WTC11 (cell line): ENCODE results near the gene SLC30A2.

Source experiments
- ATF2 ChIP-seq: sonication (generic); formaldehyde crosslinking; IDR thresholded peaks from 2 replicates; pipeline ENCODE4 v1.8.1; 2022; ENCODE audit warnings: low read depth, missing genetic modification reagents, borderline replicate concordance
- CTCF ChIP-seq: fragments of 200-600 bp; IDR thresholded peaks from 2 replicates; pipeline ENCODE4 v1.8.0; 2022; ENCODE audit warnings: antibody characterized with exemption
- E2F1 ChIP-seq: sonication (generic); formaldehyde crosslinking; IDR thresholded peaks from 2 replicates; pipeline ENCODE4 v1.8.0; 2022; ENCODE audit warnings: mild to moderate bottlenecking, missing genetic modification reagents
- GABPB1 ChIP-seq: sonication (generic); formaldehyde crosslinking; IDR thresholded peaks from 2 replicates; pipeline ENCODE4 v1.8.1; 2023; ENCODE audit warnings: mild to moderate bottlenecking, missing genetic modification reagents
- KAT7 ChIP-seq: sonication (generic); formaldehyde crosslinking; IDR thresholded peaks from 2 replicates; pipeline ENCODE4 v1.8.1; 2023; ENCODE audit warnings: missing genetic modification reagents, mild to moderate bottlenecking, borderline replicate concordance
- MAX ChIP-seq: sonication (generic); formaldehyde crosslinking; IDR thresholded peaks from 2 replicates; pipeline ENCODE4 v1.8.0; 2022; ENCODE audit warnings: mild to moderate bottlenecking, missing genetic modification reagents
- MLX ChIP-seq: sonication (generic); formaldehyde crosslinking; IDR thresholded peaks from 2 replicates; pipeline ENCODE4 v1.8.1; 2023; ENCODE audit warnings: mild to moderate bottlenecking, missing genetic modification reagents, moderate library complexity
- MYBL2 ChIP-seq: sonication (generic); formaldehyde crosslinking; IDR thresholded peaks from 2 replicates; pipeline ENCODE4 v1.8.1; 2023; ENCODE audit warnings: mild to moderate bottlenecking, moderate library complexity, missing genetic modification reagents
- NFE2L1 ChIP-seq: sonication (generic); formaldehyde crosslinking; IDR thresholded peaks from 2 replicates; pipeline ENCODE4 v1.8.1; 2023; ENCODE audit warnings: missing genetic modification reagents
- NR2C2 ChIP-seq: sonication (generic); formaldehyde crosslinking; IDR thresholded peaks from 2 replicates; pipeline ENCODE4 v1.8.0; 2022; ENCODE audit warnings: mild to moderate bottlenecking, missing genetic modification reagents
- RELA ChIP-seq: sonication (generic); formaldehyde crosslinking; IDR thresholded peaks from 2 replicates; pipeline ENCODE4 v1.8.1; 2022; ENCODE audit warnings: missing genetic modification reagents, mild to moderate bottlenecking, borderline replicate concordance
- SMAD3 ChIP-seq: sonication (generic); formaldehyde crosslinking; IDR thresholded peaks from 2 replicates; pipeline ENCODE4 v1.8.0; 2022; ENCODE audit warnings: missing genetic modification reagents, mild to moderate bottlenecking, borderline replicate concordance
- USF2 ChIP-seq: sonication (generic); formaldehyde crosslinking; IDR thresholded peaks from 2 replicates; pipeline ENCODE4 v1.8.1; 2023; ENCODE audit warnings: mild to moderate bottlenecking, missing genetic modification reagents, moderate library complexity

GRCh38 chr1:26038904-26039303, 7.0 kb downstream of the SLC30A2 start:
- TF ChIP-seq GABPB1 (no peak), MAX (CRISPR knock-in tag) (no peak), KAT7 (CRISPR knock-in tag) (no peak), CTCF (no peak), ATF2 (CRISPR knock-in tag) (no peak), MYBL2 (CRISPR knock-in tag) (no peak), RELA (CRISPR knock-in tag) (no peak), NFE2L1 (CRISPR knock-in tag) (no peak), MLX (CRISPR knock-in tag) (no peak), E2F1 (CRISPR knock-in tag) (no peak), NR2C2 (CRISPR knock-in tag) (no peak), USF2 (CRISPR knock-in tag) (no peak), SMAD3 (CRISPR knock-in tag) (no peak)
